Measurements from ENCODE around the gene NKX1-1.
A peak's percentile ranks its signal among the peaks of the same experiment; 100 is the strongest.

The NKX1-1 gene

DNA sequence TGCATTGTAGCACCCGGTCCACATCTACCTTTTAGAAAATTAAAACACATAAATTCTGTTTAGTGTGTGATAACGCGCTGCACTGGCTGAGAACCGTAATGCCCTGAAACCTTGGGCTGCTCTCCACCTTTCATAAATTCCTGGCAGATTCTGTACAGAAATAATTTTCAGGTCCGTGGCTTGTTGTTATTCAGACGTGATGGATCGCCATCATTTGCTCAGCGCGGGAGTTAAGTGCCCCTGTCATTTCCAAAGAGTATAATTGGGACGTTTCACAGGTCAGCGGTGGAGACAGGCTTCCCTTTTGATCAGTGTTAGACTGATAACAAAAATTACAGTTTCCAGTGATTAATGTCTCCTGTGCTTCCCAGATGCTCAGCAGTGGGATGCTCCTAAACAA lies 42.7 kb downstream of the NKX1-1 start:
- Histone ChIP-seq H3K4me1 (no peaks in the 10 kb centered on the region; the same call in 1 of the 2 replicates), H3K4me3 (no peak overlapping the region), H3K9me3 (no peaks in the 10 kb centered on the region), H3K27me3 (ENCODE audit: low read depth) (no peaks in the 10 kb centered on the region), H3K36me3 (replicated peaks) (no peaks in the 10 kb centered on the region; the same call in 1 of the 2 replicates)
- DNase-seq (ENCODE audit: low spot score in 2 of 2), result no peak
- in situ Hi-C loops (cut with MboI; ENCODE audit: low sequenced_read_pairs), result loop anchor here (25.0 kb wide), 1 partner anchor 274 kb away; no protein-coding TSS in a partner anchor

DNA sequence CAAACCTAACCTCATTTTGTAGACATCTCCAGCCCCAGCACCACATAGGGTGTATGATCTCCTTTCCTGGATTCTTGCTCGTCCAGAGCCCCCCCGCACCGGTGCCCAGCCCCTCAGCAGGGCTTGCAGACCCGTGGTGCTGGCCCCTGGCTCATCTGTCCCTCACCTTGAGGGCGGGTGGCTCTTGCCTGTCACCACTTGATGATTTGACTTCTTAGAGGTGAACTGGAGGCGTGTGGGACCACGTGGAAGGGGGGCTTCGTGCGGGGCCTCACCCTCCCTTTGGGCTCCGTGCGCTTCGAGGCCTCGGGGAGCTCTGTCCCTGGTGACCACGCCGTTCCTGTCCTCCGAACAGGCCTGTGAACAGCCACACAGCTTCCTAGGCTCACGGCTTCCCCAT lies 43.7 kb downstream of the NKX1-1 start:
- no peak overlapping the region for H3K4me3 ChIP-seq
- DNase-seq (ENCODE audit: low spot score in 2 of 2), result no peak
- in situ Hi-C loops (cut with MboI; ENCODE audit: low sequenced_read_pairs), result loop anchor here (25.0 kb wide), 1 partner anchor 275 kb away; no protein-coding TSS in a partner anchor
- no peaks in the 10 kb centered on the region; the same call in none of the 2 replicates for H3K36me3 ChIP-seq (replicated peaks)
- no peaks in the 10 kb centered on the region for H3K9me3 ChIP-seq
- H3K4me1 ChIP-seq, result no peaks in the 10 kb centered on the region
- no peaks in the 10 kb centered on the region for H3K27me3 ChIP-seq (ENCODE audit: low read depth)

DNA sequence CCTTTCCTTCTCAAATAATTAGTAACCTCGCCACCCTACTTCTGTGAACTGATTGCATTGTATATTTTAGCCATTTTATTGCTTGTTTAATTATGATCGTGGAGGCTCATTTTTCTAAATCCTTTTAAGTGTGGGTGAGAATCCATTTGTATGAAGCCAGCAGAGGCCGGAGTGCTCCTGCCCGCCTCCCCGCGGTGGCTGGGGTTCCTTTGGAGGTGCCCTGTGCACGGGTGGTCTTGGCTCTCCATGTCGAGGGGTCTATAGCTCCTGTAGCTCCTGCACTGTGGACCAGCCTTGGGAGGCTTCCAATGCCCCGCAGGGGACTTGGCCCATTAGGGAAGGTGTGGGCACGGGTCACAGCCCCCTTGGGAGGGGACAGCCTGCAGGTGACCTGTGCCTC lies 44.2 kb downstream of the NKX1-1 start:
- in situ Hi-C loops (cut with MboI; ENCODE audit: low sequenced_read_pairs), result loop anchor here (25.0 kb wide), 1 partner anchor 275 kb away; no protein-coding TSS in a partner anchor
- Histone ChIP-seq H3K4me3 (no peak overlapping the region), H3K9me3 (no peaks in the 10 kb centered on the region), H3K4me1 (no peaks in the 10 kb centered on the region), H3K27me3 (ENCODE audit: low read depth) (no peaks in the 10 kb centered on the region), H3K36me3 (replicated peaks) (no peaks in the 10 kb centered on the region; the same call in none of the 2 replicates)
- no peak for DNase-seq (ENCODE audit: low spot score in 2 of 2)

DNA sequence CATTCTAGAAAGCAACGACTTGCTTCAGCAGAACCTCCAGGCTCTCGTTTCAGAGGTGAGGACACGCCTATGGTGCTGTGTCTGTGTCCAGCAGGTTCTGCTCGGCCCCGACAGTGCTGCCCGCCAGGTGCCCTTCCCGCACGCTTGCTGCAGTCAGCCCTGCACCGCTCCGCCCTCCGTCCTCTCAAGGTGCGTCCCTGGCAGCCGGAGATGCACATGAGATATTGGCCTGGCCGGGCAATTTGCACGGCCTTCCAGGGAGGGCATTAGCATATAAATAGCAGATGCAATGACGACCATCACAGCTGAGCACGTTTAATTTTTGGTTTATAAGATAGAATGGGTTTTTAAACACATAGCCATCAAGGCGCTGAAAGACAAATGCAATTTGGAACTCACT lies 44.8 kb downstream of the NKX1-1 start:
- in situ Hi-C loops (cut with MboI; ENCODE audit: low sequenced_read_pairs), result loop anchor here (25.0 kb wide), 1 partner anchor 276 kb away; no protein-coding TSS in a partner anchor

DNA sequence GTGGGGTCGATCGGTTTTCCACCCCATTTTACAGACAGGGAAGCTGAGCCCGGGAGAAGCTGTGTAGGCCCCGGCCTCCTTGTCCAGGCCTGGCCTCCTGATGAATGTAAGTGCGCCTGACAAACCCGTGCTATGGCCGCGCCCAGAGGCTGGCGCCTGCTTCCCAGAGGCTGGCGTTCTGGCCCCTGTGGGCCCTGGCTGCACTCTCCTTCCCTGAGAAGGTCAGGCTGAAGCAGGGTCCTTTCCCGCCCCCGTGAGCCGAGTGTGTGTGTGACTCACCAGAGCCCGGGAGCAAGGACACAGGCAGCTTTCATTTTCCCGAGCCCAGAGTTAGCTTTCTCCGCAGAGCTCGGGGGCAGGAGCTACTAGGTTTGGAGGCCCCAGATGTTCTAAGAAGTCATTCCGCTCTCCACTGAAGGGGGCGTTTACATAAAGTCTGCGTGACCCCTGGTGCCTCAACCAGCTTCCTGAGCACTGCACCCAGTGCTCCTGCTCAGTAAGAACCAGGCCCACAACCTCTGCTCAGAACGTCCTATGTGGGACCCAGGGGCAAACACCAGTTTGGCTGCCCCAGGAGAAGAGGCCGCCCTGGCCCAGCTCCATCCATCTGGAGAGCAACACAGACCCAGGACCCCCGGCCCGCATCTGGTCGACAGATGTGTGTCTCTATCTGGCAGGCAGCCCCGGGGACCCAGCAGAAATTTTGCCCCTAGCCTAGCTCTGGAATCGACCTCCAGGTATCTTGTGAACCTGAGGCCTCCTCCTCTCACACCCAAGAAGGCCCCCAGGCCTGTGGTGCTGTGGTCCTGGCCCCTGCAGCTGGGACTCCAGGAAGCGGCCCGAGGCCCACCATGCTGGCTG lies 45.6 kb downstream of the NKX1-1 start:
- DNase-seq (ENCODE audit: low spot score in 2 of 2), result no peak
- in situ Hi-C loops (cut with MboI; ENCODE audit: low sequenced_read_pairs), result loop anchor here (25.0 kb wide), 1 partner anchor 277 kb away; no protein-coding TSS in a partner anchor
- Histone ChIP-seq H3K4me1 (no peaks in the 10 kb centered on the region), H3K4me3 (no peak overlapping the region), H3K27me3 (ENCODE audit: low read depth) (no peaks in the 10 kb centered on the region), H3K9me3 (no peaks in the 10 kb centered on the region), H3K36me3 (replicated peaks) (peaks cover 6% of the 10 kb centered on the region)

More for the DNA sequence above, 44.8 kb downstream of the NKX1-1 start:
- Histone ChIP-seq H3K4me1 (no peaks in the 10 kb centered on the region), H3K36me3 (replicated peaks) (no peaks in the 10 kb centered on the region; the same call in none of the 2 replicates), H3K27me3 (ENCODE audit: low read depth) (no peaks in the 10 kb centered on the region), H3K4me3 (no peak overlapping the region), H3K9me3 (no peaks in the 10 kb centered on the region)
- peak in 1 of 2 experiments; percentile 27 for DNase-seq (ENCODE audit: low spot score in 2 of 2)

DNA sequence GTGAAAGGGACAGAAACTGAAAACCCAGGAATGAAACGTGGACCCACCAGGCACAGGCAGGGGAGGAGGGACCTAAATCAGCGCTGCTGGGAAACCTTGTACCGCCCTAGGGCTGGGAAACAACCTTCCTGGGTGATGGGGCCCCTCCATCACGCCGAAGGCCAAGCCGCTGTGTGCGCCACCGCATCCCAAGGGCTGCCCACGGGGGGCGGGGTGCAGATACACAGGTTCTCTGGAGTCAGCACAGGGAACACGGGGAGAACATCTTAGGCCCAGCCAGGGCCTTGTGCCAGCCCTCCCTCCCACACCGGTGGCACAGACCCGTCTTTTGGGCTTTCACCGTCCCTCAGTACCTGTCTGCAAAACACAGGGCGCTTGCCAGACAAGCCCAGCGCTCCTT lies 46.3 kb downstream of the NKX1-1 start:
- in situ Hi-C loops (cut with MboI; ENCODE audit: low sequenced_read_pairs), result loop anchor here (25.0 kb wide), 1 partner anchor 277 kb away; no protein-coding TSS in a partner anchor
- H3K4me1 ChIP-seq, result no peaks in the 10 kb centered on the region
- no peaks in the 10 kb centered on the region for H3K9me3 ChIP-seq
- H3K27me3 ChIP-seq (ENCODE audit: low read depth), result no peaks in the 10 kb centered on the region
- no peak overlapping the region for H3K4me3 ChIP-seq
- no peak for DNase-seq (ENCODE audit: low spot score in 2 of 2)
- H3K36me3 ChIP-seq (replicated peaks), result peaks cover 6% of the 10 kb centered on the region

DNA sequence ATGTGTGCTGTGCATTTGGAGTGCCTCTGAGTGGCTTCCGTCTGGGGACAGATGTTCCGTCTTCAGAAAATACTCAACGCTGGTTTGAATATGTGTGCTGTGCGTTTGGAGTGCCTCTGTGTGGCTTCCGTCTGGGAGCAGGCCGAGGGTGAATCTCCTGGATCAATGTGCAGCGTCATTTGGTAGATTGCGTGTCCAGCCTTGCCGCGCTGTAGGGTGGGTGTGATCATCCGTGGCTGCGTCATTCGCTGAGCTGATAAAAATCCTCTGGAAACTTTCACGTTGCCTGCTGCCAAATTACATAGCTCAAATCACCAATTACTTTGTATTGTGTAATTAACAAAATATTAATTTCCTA lies 47.1 kb downstream of the NKX1-1 start:
- H3K36me3 ChIP-seq (replicated peaks), result peaks cover 6% of the 10 kb centered on the region
- DNase-seq (ENCODE audit: low spot score in 2 of 2), result no peak
- H3K9me3 ChIP-seq, result no peaks in the 10 kb centered on the region
- in situ Hi-C loops (cut with MboI; ENCODE audit: low sequenced_read_pairs), result loop anchor here (25.0 kb wide), 1 partner anchor 278 kb away; no protein-coding TSS in a partner anchor
- H3K27me3 ChIP-seq (ENCODE audit: low read depth), result no peaks in the 10 kb centered on the region
- H3K4me1 ChIP-seq, result no peaks in the 10 kb centered on the region
- no peak overlapping the region for H3K4me3 ChIP-seq

DNA sequence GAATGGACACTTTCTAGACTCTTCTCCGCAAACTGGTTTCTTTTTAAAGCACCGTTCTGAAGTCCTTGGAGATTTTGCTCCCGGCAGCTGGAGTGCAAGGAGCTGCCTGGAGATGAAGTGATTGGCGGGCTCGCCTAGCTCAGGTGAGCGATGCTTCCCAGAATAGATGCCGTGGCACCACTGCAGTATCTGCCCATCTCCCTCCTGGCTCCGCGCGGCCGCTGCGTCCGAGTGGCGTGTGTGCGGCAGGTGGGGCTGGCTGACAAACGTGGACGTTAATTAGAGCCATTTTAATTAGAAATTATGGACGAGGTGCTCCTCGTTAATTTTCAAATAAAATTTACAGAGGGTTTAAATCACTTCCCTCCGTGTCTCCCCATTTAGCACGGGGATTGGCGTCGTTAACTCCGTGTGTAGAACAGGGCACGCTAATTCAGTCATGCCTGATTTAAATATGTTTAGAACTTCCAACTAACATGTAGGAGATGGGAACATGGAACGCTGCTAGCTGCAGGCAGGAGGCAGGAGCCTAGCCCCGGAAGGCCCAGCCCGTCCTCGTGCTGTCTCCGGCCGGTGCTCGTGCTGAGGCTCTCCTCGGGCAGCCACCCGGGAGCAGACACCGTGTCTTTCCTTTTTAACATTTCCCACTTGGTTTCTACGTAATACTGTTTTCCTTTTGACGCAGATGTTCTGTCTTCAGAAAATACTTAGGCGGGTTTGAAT lies 47.7 kb downstream of the NKX1-1 start:
- Histone ChIP-seq H3K4me1 (no peaks in the 10 kb centered on the region), H3K36me3 (replicated peaks) (peaks cover 6% of the 10 kb centered on the region)
- DNase-seq (ENCODE audit: low spot score in 2 of 2), result no peak

DNA sequence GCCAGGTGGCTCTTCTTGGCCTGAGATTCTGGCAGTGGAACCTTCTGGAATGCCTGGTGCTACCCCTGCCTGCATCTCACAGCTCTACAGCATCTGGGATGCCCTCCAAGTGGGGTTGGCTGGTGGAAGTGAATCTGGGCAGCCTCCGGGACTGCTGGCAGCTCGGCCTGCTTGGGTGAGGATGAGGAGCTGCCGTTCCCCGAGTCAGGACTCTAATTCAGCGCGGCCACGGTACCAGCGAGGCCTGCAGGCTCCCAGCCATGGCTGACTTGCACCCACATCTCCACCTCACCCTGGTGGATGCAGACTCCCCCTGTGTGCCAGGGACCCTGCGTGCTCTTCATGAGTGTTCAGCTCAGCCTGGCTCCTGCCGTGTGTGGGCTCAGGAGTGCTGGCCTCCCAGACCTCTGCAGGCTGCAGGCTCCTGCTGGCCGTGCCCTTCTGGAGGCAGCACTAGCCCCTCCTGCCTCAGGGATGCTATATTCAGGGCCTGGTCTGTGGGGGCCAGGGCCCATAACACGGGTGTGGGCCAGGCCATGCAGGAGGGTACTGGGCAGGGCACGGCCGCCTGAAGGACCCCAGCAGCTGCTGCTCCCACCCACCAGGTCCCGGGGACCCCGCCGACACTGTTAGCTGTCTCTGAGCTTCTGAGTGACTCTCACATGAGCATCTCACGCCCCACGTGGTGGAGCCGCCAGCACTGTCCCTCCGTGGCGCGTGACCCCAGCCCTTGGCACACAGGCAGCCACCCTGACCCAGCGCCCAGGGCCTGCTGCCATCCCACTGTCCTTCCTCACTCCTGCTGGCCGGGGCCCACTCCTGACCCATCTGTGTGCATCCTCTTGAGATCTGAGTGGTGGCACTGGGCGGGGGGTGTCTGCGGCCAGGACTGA lies 48.6 kb downstream of the NKX1-1 start:
- Histone ChIP-seq H3K4me3 (no peak overlapping the region), H3K9me3 (no peaks in the 10 kb centered on the region), H3K4me1 (no peaks in the 10 kb centered on the region), H3K36me3 (replicated peaks) (peaks cover 16% of the 10 kb centered on the region), H3K27me3 (ENCODE audit: low read depth) (no peaks in the 10 kb centered on the region)
- in situ Hi-C loops (cut with MboI; ENCODE audit: low sequenced_read_pairs), result loop anchor here (25.0 kb wide), 1 partner anchor 280 kb away; no protein-coding TSS in a partner anchor
- DNase-seq (ENCODE audit: low spot score in 2 of 2), result no peak

More for the DNA sequence above, 47.7 kb downstream of the NKX1-1 start:
- H3K4me3 ChIP-seq, result no peak overlapping the region
- H3K9me3 ChIP-seq, result no peaks in the 10 kb centered on the region
- H3K27me3 ChIP-seq (ENCODE audit: low read depth), result no peaks in the 10 kb centered on the region
- in situ Hi-C loops (cut with MboI; ENCODE audit: low sequenced_read_pairs), result loop anchor here (25.0 kb wide), 1 partner anchor 279 kb away; no protein-coding TSS in a partner anchor

DNA sequence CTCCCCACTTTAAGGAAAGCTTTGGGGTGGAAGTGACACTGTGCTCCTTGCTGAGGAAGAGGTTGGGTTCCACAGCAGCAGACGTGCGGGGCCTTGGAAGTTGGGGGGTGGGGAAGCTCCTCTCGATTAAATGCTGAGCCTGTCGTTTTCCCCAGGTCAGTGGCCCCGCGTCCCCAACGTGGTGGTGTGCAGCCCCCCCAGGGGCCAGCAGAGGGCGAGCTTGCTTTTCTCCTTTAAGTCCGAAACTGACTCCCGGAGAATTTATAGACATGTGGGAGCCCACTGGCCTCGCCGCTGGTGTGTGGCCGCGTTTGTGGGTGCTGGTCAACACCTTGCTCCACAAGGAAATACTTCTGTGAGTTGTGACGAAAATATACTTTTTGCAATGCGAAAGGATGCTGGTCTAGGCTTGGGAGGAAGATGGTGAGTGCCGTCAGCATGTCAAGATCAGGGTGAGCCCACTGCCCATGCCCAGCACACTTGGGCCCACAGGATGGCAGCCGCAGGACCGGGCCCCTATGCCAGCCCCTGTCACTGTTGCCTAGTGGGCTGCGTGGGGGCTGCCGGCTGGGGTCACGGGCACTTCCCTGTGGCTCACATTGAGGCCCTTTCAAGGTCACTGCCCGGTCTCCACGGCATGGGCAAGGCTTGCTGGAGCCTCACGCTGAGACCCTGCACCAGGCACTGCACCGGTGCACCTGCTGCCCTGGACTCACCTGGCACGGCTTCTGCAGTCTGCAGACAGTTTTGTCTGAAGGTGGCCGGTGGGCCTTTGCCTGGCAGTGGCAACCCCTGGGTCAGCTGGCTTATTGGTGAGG lies 49.9 kb downstream of the NKX1-1 start:
- no peak overlapping the region for H3K4me3 ChIP-seq
- H3K9me3 ChIP-seq, result no peaks in the 10 kb centered on the region
- H3K36me3 ChIP-seq (replicated peaks), result peaks cover 26% of the 10 kb centered on the region
- in situ Hi-C loops (cut with MboI; ENCODE audit: low sequenced_read_pairs), result loop anchor here (25.0 kb wide), 1 partner anchor 281 kb away; no protein-coding TSS in a partner anchor
- no peaks in the 10 kb centered on the region for H3K4me1 ChIP-seq
- DNase-seq (ENCODE audit: low spot score in 2 of 2), result peak; percentile 55 to 80
- H3K27me3 ChIP-seq (ENCODE audit: low read depth), result no peaks in the 10 kb centered on the region

DNA sequence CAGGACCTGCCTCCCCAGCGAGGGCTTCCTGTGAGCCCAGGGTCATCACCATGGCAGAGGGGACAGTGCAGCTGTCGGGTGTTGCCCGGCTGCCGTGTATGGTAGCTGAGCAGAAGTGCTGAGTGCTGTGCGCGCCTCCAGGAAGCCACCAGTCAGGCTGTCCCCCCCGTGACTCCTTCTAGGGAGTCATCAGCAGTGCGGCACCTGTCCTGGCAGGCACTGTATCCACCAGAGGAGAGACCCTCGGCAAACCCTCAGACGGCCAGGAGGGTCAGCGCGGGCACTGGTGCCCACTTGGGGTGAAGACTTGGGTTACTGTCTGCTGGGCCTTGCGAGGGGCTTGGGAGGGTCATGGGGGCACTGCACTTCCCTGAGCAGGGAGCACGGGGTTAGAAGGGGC lies 50.9 kb downstream of the NKX1-1 start:
- Histone ChIP-seq H3K4me3 (no peak overlapping the region), H3K9me3 (no peaks in the 10 kb centered on the region), H3K36me3 (replicated peaks) (peaks cover 26% of the 10 kb centered on the region), H3K27me3 (ENCODE audit: low read depth) (no peaks in the 10 kb centered on the region), H3K4me1 (no peaks in the 10 kb centered on the region)
- DNase-seq (ENCODE audit: low spot score in 2 of 2), result no peak
- in situ Hi-C loops (cut with MboI; ENCODE audit: low sequenced_read_pairs), result loop anchor here (25.0 kb wide), 1 partner anchor 282 kb away; no protein-coding TSS in a partner anchor

DNA sequence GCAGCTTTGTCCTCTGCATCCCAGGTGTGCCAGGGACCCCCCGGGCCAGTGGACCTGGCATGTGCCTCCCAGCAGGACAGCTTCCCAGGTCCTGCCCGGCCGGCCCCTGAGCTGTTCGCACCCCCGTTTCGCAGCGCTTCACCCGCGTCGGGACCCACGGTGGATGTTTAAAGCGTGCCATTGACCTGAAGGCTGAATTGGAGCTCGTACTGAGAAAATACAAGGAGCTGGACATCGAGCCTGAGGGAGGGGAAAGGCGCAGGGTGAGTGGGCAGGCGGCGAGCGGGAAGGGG lies 51.3 kb downstream of the NKX1-1 start:
- in situ Hi-C loops (cut with MboI; ENCODE audit: low sequenced_read_pairs), result loop anchor here (25.0 kb wide), 1 partner anchor 282 kb away; no protein-coding TSS in a partner anchor
- no peaks in the 10 kb centered on the region for H3K4me1 ChIP-seq
- no peak for DNase-seq (ENCODE audit: low spot score in 2 of 2)
- H3K9me3 ChIP-seq, result no peaks in the 10 kb centered on the region
- no peaks in the 10 kb centered on the region for H3K27me3 ChIP-seq (ENCODE audit: low read depth)
- peaks cover 29% of the 10 kb centered on the region for H3K36me3 ChIP-seq (replicated peaks)
- H3K4me3 ChIP-seq, result no peak overlapping the region
